ENCODE results near the gene CNTN4.

The CNTN4 gene

GRCh38 chr3:2420919-2421318 lies 322.3 kb downstream of the CNTN4 start:
- DNase-seq (ENCODE audit: low spot score), result no peak
- TF ChIP-seq, protein P1, sequence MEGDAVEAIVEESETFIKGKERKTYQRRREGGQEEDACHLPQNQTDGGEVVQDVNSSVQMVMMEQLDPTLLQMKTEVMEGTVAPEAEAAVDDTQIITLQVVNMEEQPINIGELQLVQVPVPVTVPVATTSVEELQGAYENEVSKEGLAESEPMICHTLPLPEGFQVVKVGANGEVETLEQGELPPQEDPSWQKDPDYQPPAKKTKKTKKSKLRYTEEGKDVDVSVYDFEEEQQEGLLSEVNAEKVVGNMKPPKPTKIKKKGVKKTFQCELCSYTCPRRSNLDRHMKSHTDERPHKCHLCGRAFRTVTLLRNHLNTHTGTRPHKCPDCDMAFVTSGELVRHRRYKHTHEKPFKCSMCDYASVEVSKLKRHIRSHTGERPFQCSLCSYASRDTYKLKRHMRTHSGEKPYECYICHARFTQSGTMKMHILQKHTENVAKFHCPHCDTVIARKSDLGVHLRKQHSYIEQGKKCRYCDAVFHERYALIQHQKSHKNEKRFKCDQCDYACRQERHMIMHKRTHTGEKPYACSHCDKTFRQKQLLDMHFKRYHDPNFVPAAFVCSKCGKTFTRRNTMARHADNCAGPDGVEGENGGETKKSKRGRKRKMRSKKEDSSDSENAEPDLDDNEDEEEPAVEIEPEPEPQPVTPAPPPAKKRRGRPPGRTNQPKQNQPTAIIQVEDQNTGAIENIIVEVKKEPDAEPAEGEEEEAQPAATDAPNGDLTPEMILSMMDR (IDR thresholded peaks at IDR 0.05; ENCODE audit: borderline replicate concordance, control extremely low read depth, extremely low read depth, insufficient read depth, missing control alignments), result no peak
- in situ Hi-C loops (cut with MboI; ENCODE audit: low sequenced_read_pairs, unreplicated experiment), result no loop called here

- TF ChIP-seq, protein P1 (IDR thresholded peaks at IDR 0.05; ENCODE audit: borderline replicate concordance, control extremely low read depth, extremely low read depth, insufficient read depth, missing control alignments), result no peak
- in situ Hi-C loops (cut with MboI; ENCODE audit: low sequenced_read_pairs, unreplicated experiment), result no loop called here
- DNase-seq (ENCODE audit: low spot score), result no peak
Measured at GRCh38 chr3:2423143-2423542, 324.5 kb downstream of the CNTN4 start.

GRCh38 chr3:2441558-2441957 lies 342.9 kb downstream of the CNTN4 start:
- in situ Hi-C loops (cut with MboI; ENCODE audit: low sequenced_read_pairs, unreplicated experiment), result no loop called here
- TF ChIP-seq, protein P1 (IDR thresholded peaks at IDR 0.05; ENCODE audit: borderline replicate concordance, control extremely low read depth, extremely low read depth, insufficient read depth, missing control alignments), result no peak
- DNase-seq (ENCODE audit: low spot score), result no peak

DNA sequence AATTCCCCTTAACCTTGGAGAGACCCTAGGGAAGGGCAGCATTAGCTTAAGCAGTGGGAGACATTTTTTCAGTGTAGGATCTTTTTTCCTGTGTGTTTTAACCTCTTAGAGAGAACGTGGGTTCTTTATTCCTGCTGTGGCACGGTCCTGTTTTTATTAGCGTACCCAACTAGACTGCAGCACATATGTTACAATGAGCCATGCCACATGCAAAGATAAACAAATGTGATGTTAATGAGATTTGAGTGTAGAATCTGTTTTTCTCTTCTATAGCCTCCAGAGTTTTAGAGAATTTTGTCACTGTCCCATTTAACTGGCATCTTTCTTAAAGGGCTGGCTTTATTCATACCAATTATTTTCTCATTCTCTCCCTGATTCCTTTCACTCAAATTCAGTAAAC lies 347.5 kb downstream of the CNTN4 start:
- in situ Hi-C loops (cut with MboI; ENCODE audit: low sequenced_read_pairs, unreplicated experiment), result no loop called here
- TF ChIP-seq, protein P1 (IDR thresholded peaks at IDR 0.05; ENCODE audit: borderline replicate concordance, control extremely low read depth, extremely low read depth, insufficient read depth, missing control alignments), result no peak
- DNase-seq (ENCODE audit: low spot score), result no peak

- TF ChIP-seq, protein P1 (IDR thresholded peaks at IDR 0.05; ENCODE audit: borderline replicate concordance, control extremely low read depth, extremely low read depth, insufficient read depth, missing control alignments), result no peak
- DNase-seq (ENCODE audit: low spot score), result no peak
Measured at GRCh38 chr3:2452249-2452648, 353.6 kb downstream of the CNTN4 start.

DNA sequence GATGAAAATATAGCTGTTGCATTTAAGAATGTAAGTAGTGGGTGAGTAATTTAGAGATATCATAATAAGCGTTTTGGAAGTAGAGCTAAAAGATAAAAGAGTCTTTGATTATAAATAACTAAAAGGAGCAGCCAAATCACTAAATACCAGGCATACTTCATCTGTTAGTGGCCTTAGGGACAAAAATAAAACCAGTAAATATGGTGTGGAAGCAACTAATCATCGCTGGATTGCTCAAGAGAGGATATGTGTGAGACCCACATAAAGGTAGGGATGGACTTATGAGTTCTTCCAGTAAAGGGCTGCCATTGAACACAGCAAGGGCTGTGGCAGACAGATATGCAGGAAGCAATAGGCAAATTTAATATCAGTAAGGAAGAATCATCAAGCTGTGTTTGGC lies 356.2 kb downstream of the CNTN4 start:
- TF ChIP-seq, protein P1 (IDR thresholded peaks at IDR 0.05; ENCODE audit: borderline replicate concordance, control extremely low read depth, extremely low read depth, insufficient read depth, missing control alignments), result no peak
- DNase-seq (ENCODE audit: low spot score), result no peak
- in situ Hi-C loops (cut with MboI; ENCODE audit: low sequenced_read_pairs, unreplicated experiment), result no loop called here

More at GRCh38 chr3:2452249-2452648, 353.6 kb downstream of the CNTN4 start:
- in situ Hi-C loops (cut with MboI; ENCODE audit: low sequenced_read_pairs, unreplicated experiment), result no loop called here

DNA sequence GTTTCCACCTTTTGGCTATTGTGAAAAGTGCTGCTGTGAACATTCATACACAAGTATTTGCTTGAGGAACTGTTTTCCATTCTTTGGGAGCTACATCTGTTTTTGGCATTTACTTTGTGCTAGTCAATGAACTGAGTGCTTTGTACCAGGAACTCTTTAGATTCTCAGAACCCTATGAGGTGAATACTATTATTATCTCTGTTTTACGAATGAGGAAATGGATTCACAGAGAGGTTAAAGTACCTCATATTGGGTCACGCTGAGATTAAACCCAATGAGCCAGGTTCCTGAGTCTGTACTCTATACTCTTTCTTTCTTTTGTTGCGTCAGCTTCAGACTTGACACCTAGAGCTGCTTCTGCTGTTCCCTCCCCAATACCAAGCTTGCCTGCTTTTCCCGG lies 358.1 kb downstream of the CNTN4 start:
- no peak for DNase-seq (ENCODE audit: low spot score)
- in situ Hi-C loops (cut with MboI; ENCODE audit: low sequenced_read_pairs, unreplicated experiment), result no loop called here
- TF ChIP-seq, protein P1 (IDR thresholded peaks at IDR 0.05; ENCODE audit: borderline replicate concordance, control extremely low read depth, extremely low read depth, insufficient read depth, missing control alignments), result no peak
